GM06990 (cell line): ENCODE data around the gene BHLHA9.

Source experiments
- DNase-seq: peaks from one replicate; pipeline ENCODE4 v3.0.0-alpha.2; 2011; ENCODE audit not compliant: insufficient read length; ENCODE audit errors: extremely low read depth
- H3K27me3 ChIP-seq: replicated peaks from 2 replicates; pipeline ENCODE4 v1.6.0; 2011; ENCODE audit warnings: low read length; ENCODE audit not compliant: control insufficient read depth, insufficient read depth
- H3K36me3 ChIP-seq: 2 replicates; pipeline ENCODE4 v1.5.1; 2011; ENCODE audit warnings: low read length; ENCODE audit not compliant: control insufficient read depth, insufficient read depth
- H3K4me3 ChIP-seq: replicated peaks from 2 replicates; pipeline ENCODE4 v1.5.1; 2011; ENCODE audit warnings: low read depth, mild to moderate bottlenecking, control low read depth, low read length
- TF ChIP-seq, protein P1 (sequence below): IDR thresholded peaks from 2 replicates; pipeline ENCODE4 v1.5.1; 2011; ENCODE audit warnings: low read length, control low read depth, mild to moderate bottlenecking, inconsistent platforms; ENCODE audit not compliant: insufficient read depth, poor library complexity, severe bottlenecking

Gene BHLHA9

DNA sequence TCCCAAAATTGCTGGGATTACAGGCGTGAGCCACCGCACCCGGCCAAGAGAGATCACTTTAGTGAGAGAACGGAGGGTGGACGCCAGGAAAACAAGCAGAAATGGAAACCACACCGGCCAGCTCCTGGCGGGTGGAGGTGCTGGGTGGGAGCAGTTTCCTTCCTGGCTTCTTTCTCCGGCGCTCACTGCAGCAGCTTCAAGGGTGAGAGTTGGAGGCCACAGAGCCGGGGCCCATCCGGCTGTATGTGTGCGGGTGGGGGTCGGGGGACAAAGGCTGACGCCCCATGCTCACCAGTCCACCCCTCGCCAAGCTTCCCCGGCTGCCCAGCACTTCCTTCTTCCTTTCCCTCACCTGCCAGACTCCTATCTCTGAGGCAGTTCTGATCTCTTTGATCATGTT, 13.5 kb upstream of the BHLHA9 start:
- no peaks in the 10 kb centered on the region for H3K36me3 ChIP-seq
- H3K4me3 ChIP-seq = no peak overlapping the region
- TF ChIP-seq, protein P1, sequence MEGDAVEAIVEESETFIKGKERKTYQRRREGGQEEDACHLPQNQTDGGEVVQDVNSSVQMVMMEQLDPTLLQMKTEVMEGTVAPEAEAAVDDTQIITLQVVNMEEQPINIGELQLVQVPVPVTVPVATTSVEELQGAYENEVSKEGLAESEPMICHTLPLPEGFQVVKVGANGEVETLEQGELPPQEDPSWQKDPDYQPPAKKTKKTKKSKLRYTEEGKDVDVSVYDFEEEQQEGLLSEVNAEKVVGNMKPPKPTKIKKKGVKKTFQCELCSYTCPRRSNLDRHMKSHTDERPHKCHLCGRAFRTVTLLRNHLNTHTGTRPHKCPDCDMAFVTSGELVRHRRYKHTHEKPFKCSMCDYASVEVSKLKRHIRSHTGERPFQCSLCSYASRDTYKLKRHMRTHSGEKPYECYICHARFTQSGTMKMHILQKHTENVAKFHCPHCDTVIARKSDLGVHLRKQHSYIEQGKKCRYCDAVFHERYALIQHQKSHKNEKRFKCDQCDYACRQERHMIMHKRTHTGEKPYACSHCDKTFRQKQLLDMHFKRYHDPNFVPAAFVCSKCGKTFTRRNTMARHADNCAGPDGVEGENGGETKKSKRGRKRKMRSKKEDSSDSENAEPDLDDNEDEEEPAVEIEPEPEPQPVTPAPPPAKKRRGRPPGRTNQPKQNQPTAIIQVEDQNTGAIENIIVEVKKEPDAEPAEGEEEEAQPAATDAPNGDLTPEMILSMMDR = no peak
- DNase-seq = no peak
- H3K27me3 ChIP-seq = no peaks in the 10 kb centered on the region; the same call in 1 of the 2 replicates

DNA sequence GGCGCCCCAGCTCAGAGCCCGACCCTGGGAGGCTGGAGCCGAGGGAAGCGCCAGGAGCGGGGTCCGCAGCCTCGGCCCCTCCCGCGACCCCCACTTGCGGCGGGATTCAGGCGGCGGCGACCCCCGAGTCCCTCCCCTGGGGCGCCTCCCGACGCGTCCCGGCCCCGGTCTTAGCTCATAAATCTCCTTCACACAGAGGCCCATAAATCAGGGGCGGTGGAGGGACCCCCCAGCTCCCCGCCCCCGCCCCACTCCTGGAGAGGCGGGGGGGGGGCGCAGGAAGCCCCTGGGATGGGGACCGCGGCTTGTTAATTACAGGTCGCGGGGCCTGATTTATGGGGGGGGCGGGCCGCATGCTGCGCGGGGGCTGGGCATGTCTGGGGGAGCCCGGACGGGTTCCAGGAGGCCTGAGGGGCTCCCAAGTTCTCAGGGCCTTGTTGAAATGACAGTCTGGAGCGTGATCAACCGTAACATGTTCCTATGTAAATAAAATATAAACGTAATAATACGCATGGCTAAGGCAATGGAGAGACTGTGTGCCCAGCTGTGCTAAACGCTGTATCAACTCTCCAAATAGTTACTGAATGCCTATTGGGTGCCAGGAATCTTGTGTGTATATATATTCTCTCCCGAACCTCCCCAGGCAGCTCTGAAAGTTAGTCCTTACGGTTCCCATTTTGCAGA, 10.0 kb upstream of the BHLHA9 start:
- no peak for DNase-seq
- Histone ChIP-seq H3K27me3 (no peaks in the 10 kb centered on the region; the same call in 1 of the 2 replicates), H3K36me3 (no peaks in the 10 kb centered on the region), H3K4me3 (no peak overlapping the region)
- TF ChIP-seq, protein P1 = no peak

DNA sequence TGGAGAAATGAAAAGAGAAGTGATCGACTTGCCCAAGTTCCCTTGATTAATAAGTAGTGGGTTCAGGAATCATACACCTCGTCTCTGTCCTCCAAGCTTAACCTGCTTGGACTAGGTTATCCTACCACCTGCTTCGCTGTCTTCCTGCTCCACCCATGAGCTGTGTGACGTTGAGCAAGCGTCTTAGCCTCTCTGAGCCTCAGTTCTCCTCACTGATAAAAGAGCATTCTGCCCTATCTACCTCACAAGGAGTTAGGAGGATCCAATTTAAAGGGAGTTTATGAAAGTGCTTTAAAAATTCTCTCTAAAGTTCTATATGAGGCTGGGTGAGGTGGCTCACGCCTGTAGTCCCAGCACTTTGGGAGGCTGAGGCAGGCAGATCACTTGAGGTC, 9.5 kb upstream of the BHLHA9 start:
- no peaks in the 10 kb centered on the region for H3K36me3 ChIP-seq
- no peaks in the 10 kb centered on the region; the same call in 1 of the 2 replicates for H3K27me3 ChIP-seq
- no peak for DNase-seq
- no peak overlapping the region for H3K4me3 ChIP-seq
- TF ChIP-seq, protein P1 = no peak

DNA sequence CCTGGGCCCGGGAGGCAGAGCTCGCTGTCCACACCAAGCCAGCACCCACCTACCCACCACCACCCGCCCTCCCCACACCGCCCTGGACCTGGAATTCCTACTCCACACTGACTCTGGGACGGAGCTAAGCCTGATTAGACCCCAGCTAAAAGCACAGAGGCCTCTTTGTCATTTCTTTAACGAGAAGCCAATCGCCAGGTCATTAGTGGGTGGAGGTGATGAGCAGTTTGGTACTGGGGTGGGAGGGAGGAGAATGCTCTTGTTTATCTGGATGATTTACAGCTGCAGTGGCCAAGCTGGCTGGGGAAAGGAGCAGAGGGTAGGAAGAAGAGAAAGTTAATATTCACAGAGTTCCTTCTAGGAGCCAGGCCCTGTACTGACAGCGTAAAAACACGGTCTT, 6.0 kb upstream of the BHLHA9 start:
- no peak overlapping the region for H3K4me3 ChIP-seq
- H3K27me3 ChIP-seq = no peaks in the 10 kb centered on the region; the same call in 1 of the 2 replicates
- TF ChIP-seq, protein P1 = no peak
- DNase-seq = no peak
- no peaks in the 10 kb centered on the region for H3K36me3 ChIP-seq

DNA sequence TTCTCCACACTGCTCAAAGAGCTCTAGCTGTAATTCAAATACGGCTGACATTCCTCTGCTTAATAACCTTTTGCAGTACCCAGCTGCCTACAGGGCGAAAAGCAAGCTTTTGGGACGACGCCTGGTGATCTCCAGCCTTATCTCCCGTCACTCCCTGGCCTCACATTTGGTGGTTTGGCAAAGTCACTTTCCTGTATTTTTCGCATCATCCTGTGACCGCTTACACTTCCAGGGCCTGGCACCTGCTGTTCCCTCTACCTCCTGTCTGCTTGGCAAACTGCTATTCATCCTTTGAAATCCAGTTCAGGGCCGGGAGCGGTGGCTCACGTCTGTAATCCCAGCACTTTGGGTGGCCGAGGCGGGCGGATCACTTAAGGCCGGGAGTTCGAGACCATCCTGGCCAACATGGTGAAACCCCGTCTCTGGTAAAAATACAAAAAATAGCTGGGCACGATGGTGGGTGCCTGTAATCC, 2.7 kb upstream of the BHLHA9 start:
- TF ChIP-seq, protein P1 = no peak
- DNase-seq = no peak
- Histone ChIP-seq H3K4me3 (peak overlapping the region; percentile 83), H3K36me3 (no peaks in the 10 kb centered on the region), H3K27me3 (no peaks in the 10 kb centered on the region)
